Breast epithelium (tissue), 3 donors: ENCODE measurements around the gene GULP1.
"Not testable (repeated sequence)": the region's sequence is repeated elsewhere in the genome, so short reads cannot be mapped to it uniquely, and the experiment has no call there.

Experiments used
- CTCF ChIP-seq, 3 donors: fragments of 450-650 bp; IDR thresholded peaks; one replicate each; pipeline ENCODE4 v1.5.1; 2016 to 2017; ENCODE audit warnings: antibody characterized with exemption in 3 of 3, mild to moderate bottlenecking in 3 of 3, moderate library complexity in 3 of 3
- POLR2A ChIP-seq: fragments of 450-650 bp; IDR thresholded peaks from one replicate; pipeline ENCODE4 v1.6.1; 2016; ENCODE audit warnings: antibody characterized with exemption, mild to moderate bottlenecking, moderate library complexity

- TF ChIP-seq POLR2A; CTCF (IDR thresholded peaks at IDR 0.05): not testable (repeated sequence)
Measured at GRCh38 chr2:188606596-188606995, 314.9 kb downstream of the GULP1 start.
